SJCRH30 (cell line): Measurements from ENCODE around the gene ITPKA. TPM values are rescaled to one million over a fixed set of nuclear protein-coding genes. Genes with fewer than 3 reads are reported as not detected.

ENCODE experiments used
- DNase-seq, 2 experiments: peaks; one replicate each; pipeline ENCODE4 v3.0.0-alpha.2; 2015 to 2020
- H3K27ac ChIP-seq: fragments of 250-450 bp; sonication (Bioruptor Pico); 2 replicates; pipeline ENCODE4 v1.5.1; 2020; ENCODE audit warnings: mild to moderate bottlenecking, moderate library complexity
- H3K27me3 ChIP-seq: fragments of 250-450 bp; sonication (Bioruptor Pico); 2 replicates; pipeline ENCODE4 v1.5.1; 2020; ENCODE audit warnings: mild to moderate bottlenecking, moderate library complexity
- H3K36me3 ChIP-seq: fragments of 250-450 bp; sonication (Bioruptor Pico); 2 replicates; pipeline ENCODE4 v1.5.1; 2020; ENCODE audit warnings: mild to moderate bottlenecking, moderate library complexity
- H3K4me1 ChIP-seq: fragments of 250-450 bp; sonication (Bioruptor Pico); 2 replicates; pipeline ENCODE4 v1.5.1; 2020; ENCODE audit warnings: mild to moderate bottlenecking, moderate library complexity
- H3K4me3 ChIP-seq: fragments of 250-450 bp; sonication (Bioruptor Pico); 2 replicates; pipeline ENCODE4 v1.5.1; 2020; ENCODE audit warnings: mild to moderate bottlenecking, moderate library complexity
- H3K9me3 ChIP-seq: fragments of 250-450 bp; sonication (Bioruptor Pico); replicated peaks from 2 replicates; pipeline ENCODE4 v1.5.1; 2020; ENCODE audit warnings: mild to moderate bottlenecking, moderate library complexity
- total RNA-seq: library from RNA; depleted of rRNA; stranded (reverse); fragments of >200 nt; shearing (Covaris generic); gene quantifications from 2 replicates; pipeline ENCODE4 v1.2.3, GENCODE V29; 2014

ITPKA gene
- total RNA-seq, 1 experiment from 2014 or later: 8.8 TPM

GRCh38 chr15:41498657-41499056 is 5.0 kb downstream of the ITPKA start:
- Histone ChIP-seq H3K27ac (no peak overlapping the region), H3K36me3 (peaks cover 4% of the 10 kb centered on the region), H3K4me3 (no peak overlapping the region), H3K9me3 (no peaks in the 10 kb centered on the region), H3K27me3 (no peaks in the 10 kb centered on the region), H3K4me1 (no peaks in the 10 kb centered on the region)
- DNase-seq: no peak

DNA sequence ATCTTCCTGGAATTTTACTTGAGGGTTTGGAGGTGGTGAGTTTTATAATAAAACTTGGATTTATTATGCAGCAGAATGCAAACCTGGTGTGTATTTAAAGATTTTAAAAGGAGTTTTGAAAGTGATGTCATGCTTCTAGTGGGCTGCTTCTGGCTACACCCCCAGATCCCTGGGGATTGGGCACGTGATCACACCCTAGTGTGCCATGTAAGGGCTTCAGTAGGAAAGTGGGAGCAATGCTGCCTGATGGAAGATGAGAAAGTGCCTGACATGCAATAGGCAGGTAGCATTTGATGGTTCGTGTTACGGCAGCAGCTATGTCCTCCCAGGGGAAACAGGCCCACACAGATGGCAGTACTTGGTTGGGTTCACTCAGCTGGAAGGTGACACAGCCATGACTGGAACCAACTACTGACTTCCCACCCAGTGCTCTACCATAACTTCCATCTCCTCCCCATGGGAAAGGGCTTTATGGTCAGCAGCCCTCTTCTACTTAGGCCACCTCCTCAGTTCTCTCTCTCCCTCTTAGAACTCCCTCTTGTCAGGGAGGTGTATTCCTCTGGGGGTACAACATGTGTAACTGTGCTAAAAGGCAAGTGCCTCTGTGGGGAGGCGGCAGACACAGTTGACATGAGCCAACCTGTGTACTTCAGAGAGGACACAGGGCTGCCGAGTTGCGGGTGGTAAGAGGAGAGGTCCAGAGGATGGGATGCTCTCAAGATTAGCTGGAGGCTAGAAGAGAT is 5.6 kb downstream of the ITPKA start:
- DNase-seq: no peak
- H3K36me3 ChIP-seq: peaks cover 4% of the 10 kb centered on the region
- no peaks in the 10 kb centered on the region for H3K27me3 ChIP-seq
- H3K4me1 ChIP-seq: no peaks in the 10 kb centered on the region
- H3K27ac ChIP-seq: no peak overlapping the region
- H3K9me3 ChIP-seq: no peaks in the 10 kb centered on the region
- H3K4me3 ChIP-seq: no peak overlapping the region

DNA sequence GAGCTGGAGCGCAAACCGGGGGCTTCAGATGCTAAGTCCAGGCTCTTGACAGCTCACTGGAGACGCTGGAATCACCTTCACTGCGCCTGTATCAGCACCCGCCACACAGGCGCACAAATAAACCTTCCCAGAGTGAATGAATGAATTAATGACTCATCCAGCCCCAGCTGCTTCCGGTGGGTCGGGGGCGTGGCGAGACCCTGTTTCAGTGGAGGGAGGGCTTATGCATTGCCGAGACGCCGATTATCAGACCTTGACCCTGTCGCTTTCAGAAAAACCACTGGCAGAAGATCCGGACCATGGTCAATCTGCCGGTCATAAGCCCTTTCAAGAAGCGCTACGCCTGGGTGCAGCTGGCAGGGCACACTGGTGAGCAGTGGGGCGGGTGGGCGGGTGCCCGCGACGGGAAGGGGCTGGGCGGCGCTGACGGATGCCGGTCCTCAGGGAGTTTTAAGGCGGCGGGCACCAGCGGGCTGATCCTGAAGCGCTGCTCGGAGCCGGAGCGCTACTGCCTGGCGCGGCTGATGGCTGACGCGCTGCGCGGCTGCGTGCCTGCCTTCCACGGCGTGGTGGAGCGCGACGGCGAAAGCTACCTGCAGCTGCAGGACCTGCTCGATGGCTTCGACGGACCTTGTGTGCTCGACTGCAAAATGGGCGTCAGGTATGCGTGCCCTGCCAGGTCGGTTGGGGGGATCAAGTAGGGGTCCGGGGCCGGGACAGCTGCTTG is 7.7 kb downstream of the ITPKA start:
- H3K9me3 ChIP-seq: no peaks in the 10 kb centered on the region
- no peaks in the 10 kb centered on the region for H3K4me1 ChIP-seq
- no peak overlapping the region for H3K27ac ChIP-seq
- DNase-seq: no peak
- H3K4me3 ChIP-seq: no peak overlapping the region
- no peaks in the 10 kb centered on the region for H3K27me3 ChIP-seq
- H3K36me3 ChIP-seq: peaks cover 4% of the 10 kb centered on the region

GRCh38 chr15:41501931-41502794 is 8.5 kb downstream of the ITPKA start:
- H3K4me3 ChIP-seq: no peak overlapping the region
- H3K27me3 ChIP-seq: no peaks in the 10 kb centered on the region
- H3K4me1 ChIP-seq: no peaks in the 10 kb centered on the region

GRCh38 chr15:41502795-41503668 is 9.4 kb downstream of the ITPKA start:
- Histone ChIP-seq H3K27me3 (no peaks in the 10 kb centered on the region), H3K27ac (no peak overlapping the region), H3K4me1 (no peaks in the 10 kb centered on the region), H3K36me3 (peaks cover 4% of the 10 kb centered on the region), H3K9me3 (no peaks in the 10 kb centered on the region), H3K4me3 (no peak overlapping the region)
- DNase-seq: no peak

More at GRCh38 chr15:41501931-41502794, 8.5 kb downstream of the ITPKA start:
- Histone ChIP-seq H3K36me3 (peaks cover 4% of the 10 kb centered on the region), H3K9me3 (no peaks in the 10 kb centered on the region), H3K27ac (no peak overlapping the region)
- no peak for DNase-seq

DNA sequence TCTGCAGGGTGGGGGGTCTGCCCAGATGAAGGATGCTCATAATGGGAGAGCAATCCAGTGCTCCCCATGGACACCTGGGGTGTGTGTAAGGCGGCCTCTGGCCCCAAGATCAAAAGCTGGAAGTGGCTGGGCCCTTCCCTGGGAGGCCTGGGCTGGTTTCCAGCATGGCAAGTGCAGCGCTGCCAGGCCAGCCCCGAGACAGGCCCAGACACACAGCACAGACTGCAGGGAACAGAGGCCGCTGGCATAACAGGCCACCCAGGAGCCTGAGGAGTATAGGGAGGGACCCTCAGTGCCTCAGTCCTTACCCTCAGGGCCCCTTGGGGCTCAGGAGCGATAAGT is 10.0 kb downstream of the ITPKA start:
- H3K4me3 ChIP-seq: no peak overlapping the region
- H3K27me3 ChIP-seq: no peaks in the 10 kb centered on the region
- DNase-seq: no peak
- H3K27ac ChIP-seq: no peak overlapping the region
- no peaks in the 10 kb centered on the region for H3K9me3 ChIP-seq
- no peaks in the 10 kb centered on the region for H3K4me1 ChIP-seq
- peaks cover 4% of the 10 kb centered on the region for H3K36me3 ChIP-seq

DNA sequence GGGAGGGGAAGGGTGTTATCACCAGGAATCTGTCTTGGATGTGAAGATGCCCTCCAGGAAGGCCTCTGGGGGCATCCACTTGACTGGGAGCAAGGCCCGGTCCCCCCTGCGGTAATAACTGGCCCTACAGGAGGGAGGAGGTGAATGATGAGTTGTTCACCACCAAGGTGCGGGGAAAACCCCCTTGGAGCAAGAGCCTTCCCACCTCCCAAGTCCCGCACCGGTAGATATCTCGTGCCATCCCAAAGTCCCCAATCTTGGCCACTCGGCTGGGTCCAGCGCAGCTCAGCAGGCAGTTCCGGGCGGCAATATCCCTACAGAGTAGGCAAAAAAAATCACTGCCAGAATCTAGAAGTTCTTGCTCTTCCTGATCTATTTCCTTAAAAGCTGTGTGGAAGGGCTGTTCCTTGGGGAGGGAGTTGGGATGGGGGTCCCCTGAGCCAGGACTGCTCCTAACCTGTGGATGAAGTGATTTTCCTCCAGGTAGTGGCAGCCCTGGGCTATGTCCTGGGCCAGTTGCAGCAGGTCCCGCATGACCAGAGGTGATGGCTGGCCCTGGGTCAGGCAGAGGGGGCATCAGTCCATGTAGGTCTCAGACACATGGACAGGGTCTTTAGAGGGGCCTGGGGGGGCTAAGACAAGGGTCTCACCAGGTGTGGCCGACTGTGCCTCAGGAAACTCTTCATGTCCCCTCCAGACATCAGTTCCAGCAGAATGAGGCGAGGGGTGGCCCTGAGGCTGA is 11.2 kb downstream of the ITPKA start:
- Histone ChIP-seq H3K27me3 (no peaks in the 10 kb centered on the region), H3K27ac (no peak overlapping the region)
- DNase-seq: no peak

GRCh38 chr15:41505776-41506175 is 12.1 kb downstream of the ITPKA start:
- no peaks in the 10 kb centered on the region for H3K9me3 ChIP-seq
- H3K27me3 ChIP-seq: no peaks in the 10 kb centered on the region
- H3K27ac ChIP-seq: no peak overlapping the region
- H3K36me3 ChIP-seq: peaks cover 4% of the 10 kb centered on the region
- H3K4me1 ChIP-seq: no peaks in the 10 kb centered on the region
- DNase-seq: no peak
- H3K4me3 ChIP-seq: no peak overlapping the region

More for the DNA sequence above, 11.2 kb downstream of the ITPKA start:
- no peaks in the 10 kb centered on the region for H3K9me3 ChIP-seq
- H3K4me1 ChIP-seq: no peaks in the 10 kb centered on the region
- H3K36me3 ChIP-seq: peaks cover 4% of the 10 kb centered on the region
- H3K4me3 ChIP-seq: no peak overlapping the region

DNA sequence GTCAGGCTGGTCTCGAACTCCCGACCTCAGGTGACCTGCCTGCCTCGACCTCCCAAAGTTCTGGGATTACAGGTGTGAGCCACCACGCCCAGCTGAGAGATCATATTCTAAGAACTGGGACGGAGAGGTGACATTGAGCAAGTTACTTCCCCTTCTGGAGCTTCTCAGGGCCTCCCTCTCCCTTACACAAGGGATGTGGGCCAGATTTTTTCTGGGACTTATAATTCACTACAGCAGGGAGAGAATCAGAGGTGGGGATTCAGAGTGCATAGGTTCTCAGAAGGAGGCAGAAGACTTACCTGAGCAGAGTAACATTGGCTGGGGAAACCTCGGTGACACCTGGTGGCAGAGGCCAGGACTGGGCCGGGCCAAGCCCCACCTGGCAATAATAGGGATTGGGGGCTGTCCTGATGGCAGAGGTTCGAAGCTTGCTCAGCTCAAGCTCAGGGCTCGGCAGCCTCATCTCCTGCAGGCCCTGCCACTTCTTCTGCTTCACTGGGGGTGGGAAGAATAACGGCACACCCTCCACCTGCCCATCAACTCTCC is 13.2 kb downstream of the ITPKA start:
- no peaks in the 10 kb centered on the region for H3K9me3 ChIP-seq
- H3K27ac ChIP-seq: no peak overlapping the region
- no peaks in the 10 kb centered on the region for H3K27me3 ChIP-seq
- peaks cover 4% of the 10 kb centered on the region for H3K36me3 ChIP-seq
- no peak for DNase-seq
- no peak overlapping the region for H3K4me3 ChIP-seq
- H3K4me1 ChIP-seq: no peaks in the 10 kb centered on the region

- Histone ChIP-seq H3K27me3 (no peaks in the 10 kb centered on the region), H3K4me3 (no peak overlapping the region), H3K9me3 (no peaks in the 10 kb centered on the region), H3K36me3 (no peaks in the 10 kb centered on the region), H3K27ac (no peak overlapping the region), H3K4me1 (no peaks in the 10 kb centered on the region)
- DNase-seq: no peak
Measured at GRCh38 chr15:41507820-41508290, 14.2 kb downstream of the ITPKA start.

- Histone ChIP-seq H3K36me3 (no peaks in the 10 kb centered on the region), H3K4me3 (no peak overlapping the region), H3K4me1 (no peaks in the 10 kb centered on the region), H3K27ac (no peak overlapping the region), H3K9me3 (no peaks in the 10 kb centered on the region), H3K27me3 (no peaks in the 10 kb centered on the region)
- no peak for DNase-seq
Measured at GRCh38 chr15:41510728-41511127, 17.1 kb downstream of the ITPKA start.

DNA sequence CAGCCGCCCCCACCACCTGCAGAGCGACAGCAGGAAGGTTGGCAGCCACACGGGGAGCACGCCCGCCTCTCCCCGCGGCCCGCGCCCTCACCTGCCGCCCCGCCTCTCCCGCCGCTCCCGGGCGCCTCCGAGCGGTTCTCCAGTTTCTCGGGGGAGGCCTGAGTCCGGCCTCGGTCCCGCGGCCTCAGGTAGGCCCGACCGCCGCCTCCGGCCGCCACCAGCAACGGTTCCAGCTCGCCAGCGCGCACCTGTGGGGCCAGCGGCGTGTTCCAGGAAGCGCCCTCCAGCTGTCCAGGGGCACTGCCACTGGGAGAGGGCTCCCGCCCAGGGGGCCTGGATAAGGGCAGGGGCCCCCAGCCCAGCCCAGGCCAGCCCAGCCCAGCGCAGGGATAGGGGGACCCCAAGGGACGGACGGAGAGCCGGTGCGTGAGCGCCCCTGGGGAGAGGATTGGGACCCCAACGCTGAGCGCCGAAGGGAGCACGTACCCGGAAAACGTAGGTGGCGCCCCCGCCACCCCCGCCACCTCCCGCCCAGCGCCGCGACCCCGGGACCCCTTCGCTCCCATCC is 17.7 kb downstream of the ITPKA start:
- Histone ChIP-seq H3K27ac (no peak overlapping the region), H3K4me3 (no peak overlapping the region), H3K4me1 (no peaks in the 10 kb centered on the region), H3K9me3 (no peaks in the 10 kb centered on the region), H3K27me3 (no peaks in the 10 kb centered on the region), H3K36me3 (no peaks in the 10 kb centered on the region)
- DNase-seq: no peak

- H3K27me3 ChIP-seq: no peaks in the 10 kb centered on the region
- DNase-seq: no peak
- no peak overlapping the region for H3K4me3 ChIP-seq
- H3K36me3 ChIP-seq: no peaks in the 10 kb centered on the region
- no peaks in the 10 kb centered on the region for H3K9me3 ChIP-seq
- H3K4me1 ChIP-seq: no peaks in the 10 kb centered on the region
- no peak overlapping the region for H3K27ac ChIP-seq
Measured at GRCh38 chr15:41511899-41512369, 18.3 kb downstream of the ITPKA start.
